Upper lobe of right lung (tissue), 1 donor: ENCODE results near the gene CD47. TPM values are rescaled to one million over a fixed set of nuclear protein-coding genes. Genes with fewer than 3 reads are reported as not detected.

Experiments
- ATAC-seq: fragments of 200-7000 bp; cut with Tn5 transposase; one replicate; pipeline ENCODE4 v1.9.1; 2020; ENCODE audit warnings: mild to moderate bottlenecking, moderate library complexity
- DNase-seq: peaks from one replicate; pipeline ENCODE4 v3.0.0-alpha.2; 2020
- H3K27ac ChIP-seq: fragments of 200-600 bp; one replicate; pipeline ENCODE4 v1.8.0; 2022
- H3K27me3 ChIP-seq: fragments of 200-600 bp; one replicate; pipeline ENCODE4 v1.8.0; 2022; ENCODE audit warnings: mild to moderate bottlenecking
- H3K36me3 ChIP-seq: fragments of 200-600 bp; one replicate; pipeline ENCODE4 v1.8.0; 2022
- H3K4me1 ChIP-seq: fragments of 200-600 bp; one replicate; pipeline ENCODE4 v1.8.0; 2022
- H3K4me3 ChIP-seq: fragments of 200-600 bp; one replicate; pipeline ENCODE4 v1.8.0; 2022; ENCODE audit warnings: mild to moderate bottlenecking
- H3K9me3 ChIP-seq: fragments of 200-600 bp; one replicate; pipeline ENCODE4 v1.8.0; 2022
- CTCF ChIP-seq: fragments of 200-600 bp; IDR thresholded peaks from one replicate; pipeline ENCODE4 v1.8.0; 2022; ENCODE audit warnings: antibody characterized with exemption
- intact Hi-C: fragments of 100-400 bp; cut with DNase I; formaldehyde crosslinking; loops from one replicate; pipeline ENCODE4 v1.11.0; 2022
- total RNA-seq: library from RNA; stranded (reverse); fragmentation: NEBNext Ultra II Directional; extraction: Animal tissue kit (Norgen Biotek cat#: 25700); gene quantifications from one replicate; pipeline ENCODE4 v1.2.1, GENCODE V29; 2021
- donor health status: DM: no; HTN: yes; CAD: no; lungs with severe emphysema.

Gene CD47
- total RNA-seq, 1 donor from 2014 or later, result 228 TPM

GRCh38 chr3:108099244-108099643 is 8.4 kb upstream of the CD47 start:
- H3K27ac ChIP-seq, result no peak overlapping the region
- H3K4me3 ChIP-seq, result no peak overlapping the region
- intact Hi-C loops, result no loop called here
- no peaks in the 10 kb centered on the region for H3K27me3 ChIP-seq
- DNase-seq (no peak), ATAC-seq (no peak)
- TF ChIP-seq CTCF, result no peak
- H3K4me1 ChIP-seq, result no peaks in the 10 kb centered on the region
- no peaks in the 10 kb centered on the region for H3K9me3 ChIP-seq
- H3K36me3 ChIP-seq, result no peaks in the 10 kb centered on the region

GRCh38 chr3:108098003-108098370 is 7.2 kb upstream of the CD47 start:
- ATAC-seq, result peak; percentile 31
- TF ChIP-seq CTCF, result no peak
- no peaks in the 10 kb centered on the region for H3K9me3 ChIP-seq
- no peaks in the 10 kb centered on the region for H3K36me3 ChIP-seq
- no peak for DNase-seq
- no peak overlapping the region for H3K27ac ChIP-seq
- intact Hi-C loops, result no loop called here
- no peak overlapping the region for H3K4me3 ChIP-seq
- H3K27me3 ChIP-seq, result no peaks in the 10 kb centered on the region
- H3K4me1 ChIP-seq, result no peaks in the 10 kb centered on the region

- Histone ChIP-seq H3K27me3 (no peaks in the 10 kb centered on the region), H3K9me3 (no peaks in the 10 kb centered on the region), H3K4me1 (no peaks in the 10 kb centered on the region), H3K36me3 (no peaks in the 10 kb centered on the region), H3K4me3 (no peak overlapping the region), H3K27ac (no peak overlapping the region)
- TF ChIP-seq CTCF, result no peak
- DNase-seq (no peak), ATAC-seq (no peak)
- intact Hi-C loops, result no loop called here
These were observed 6.6 kb upstream of the CD47 start for GRCh38 chr3:108097322-108098002.

GRCh38 chr3:108096532-108097321 is 5.9 kb upstream of the CD47 start:
- Histone ChIP-seq H3K27me3 (no peaks in the 10 kb centered on the region), H3K4me3 (no peak overlapping the region), H3K36me3 (no peaks in the 10 kb centered on the region), H3K4me1 (peaks cover 3% of the 10 kb centered on the region), H3K9me3 (no peaks in the 10 kb centered on the region), H3K27ac (no peak overlapping the region)
- intact Hi-C loops, result no loop called here
- DNase-seq (no peak), ATAC-seq (no peak)
- no peak for TF ChIP-seq CTCF

GRCh38 chr3:108093616-108094015 is 2.8 kb upstream of the CD47 start:
- Histone ChIP-seq H3K27ac (no peak overlapping the region), H3K36me3 (no peaks in the 10 kb centered on the region), H3K9me3 (no peaks in the 10 kb centered on the region), H3K27me3 (no peaks in the 10 kb centered on the region), H3K4me1 (peaks cover 6% of the 10 kb centered on the region), H3K4me3 (no peak overlapping the region)
- DNase-seq (no peak), ATAC-seq (no peak)
- no peak for TF ChIP-seq CTCF
- intact Hi-C loops, result no loop called here
